Stimulated activated CD4-positive, alpha-beta T cell treated with anti-CD3 and anti-CD28 coated beads, TNF-alpha, amount 100 ng/mL, for 48 hours (primary cell): ENCODE results near the gene CHST13.
"Not testable (repeated sequence)": the region's sequence is repeated elsewhere in the genome, so short reads cannot be mapped to it uniquely, and the experiment has no call there.

Source experiments
- DNase-seq, 3 donors: peaks; one replicate each; pipeline ENCODE4 v3.0.0-alpha.2; 2020; ENCODE audit warnings: low read depth in 3 of 3

The CHST13 gene

GRCh38 chr3:126525091-126525852 lies 1.3 kb downstream of the CHST13 start:
- DNase-seq: no peak

GRCh38 chr3:126525853-126526667 lies 2.1 kb downstream of the CHST13 start:
- no peak for DNase-seq

GRCh38 chr3:126526668-126527005 lies 2.7 kb downstream of the CHST13 start:
- no peak for DNase-seq

- DNase-seq: no peak
Measured at GRCh38 chr3:126527006-126527405, 3.1 kb downstream of the CHST13 start.

GRCh38 chr3:126527455-126528211 lies 3.7 kb downstream of the CHST13 start:
- no peak for DNase-seq

GRCh38 chr3:126528419-126528799 lies 4.5 kb downstream of the CHST13 start:
- DNase-seq: no peak

- no peak for DNase-seq
Measured at GRCh38 chr3:126528800-126529541, 5.0 kb downstream of the CHST13 start.

GRCh38 chr3:126529585-126530170 lies 5.7 kb downstream of the CHST13 start:
- no peak for DNase-seq

GRCh38 chr3:126530171-126531050 lies 6.5 kb downstream of the CHST13 start:
- DNase-seq: no peak

GRCh38 chr3:126531051-126531330 lies 7.0 kb downstream of the CHST13 start:
- no peak for DNase-seq

- DNase-seq: no peak
Measured at GRCh38 chr3:126533506-126533905, 9.6 kb downstream of the CHST13 start.

- DNase-seq: not testable (repeated sequence)
Measured at GRCh38 chr3:126534716-126535115, 10.8 kb downstream of the CHST13 start.

- no peak for DNase-seq
Measured at GRCh38 chr3:126535636-126536035, 11.7 kb downstream of the CHST13 start.

- DNase-seq: no peak
Measured at GRCh38 chr3:126536126-126536525, 12.2 kb downstream of the CHST13 start.

GRCh38 chr3:126537116-126537729 lies 13.3 kb downstream of the CHST13 start:
- DNase-seq: no peak

GRCh38 chr3:126537730-126538281 lies 13.9 kb downstream of the CHST13 start:
- no peak for DNase-seq

GRCh38 chr3:126538316-126538715 lies 14.4 kb downstream of the CHST13 start:
- DNase-seq: no peak

GRCh38 chr3:126538966-126539365 lies 15.0 kb downstream of the CHST13 start:
- no peak for DNase-seq

- DNase-seq: no peak
Measured at GRCh38 chr3:126539558-126540250, 15.7 kb downstream of the CHST13 start.
